Posterior cingulate gyrus (tissue), 11 donors: Measurements from ENCODE around the gene EHD1.

Source experiments
- DNase-seq, 10 donors: peaks; one replicate each; pipeline versions ENCODE4 v3.0.0 to v3.0.0-alpha.2; 2020 to 2021; ENCODE audit warnings: mixed read lengths in 3 of 10
- intact Hi-C: fragments of 100-400 bp; cut with DNase I; formaldehyde crosslinking; loops from one replicate; pipeline ENCODE4 v1.15.1; 2023

The EHD1 gene

GRCh38 chr11:64862987-64863390 lies 15.4 kb downstream of the EHD1 start:
- no peak for DNase-seq
- intact Hi-C loops: no loop called here

DNA sequence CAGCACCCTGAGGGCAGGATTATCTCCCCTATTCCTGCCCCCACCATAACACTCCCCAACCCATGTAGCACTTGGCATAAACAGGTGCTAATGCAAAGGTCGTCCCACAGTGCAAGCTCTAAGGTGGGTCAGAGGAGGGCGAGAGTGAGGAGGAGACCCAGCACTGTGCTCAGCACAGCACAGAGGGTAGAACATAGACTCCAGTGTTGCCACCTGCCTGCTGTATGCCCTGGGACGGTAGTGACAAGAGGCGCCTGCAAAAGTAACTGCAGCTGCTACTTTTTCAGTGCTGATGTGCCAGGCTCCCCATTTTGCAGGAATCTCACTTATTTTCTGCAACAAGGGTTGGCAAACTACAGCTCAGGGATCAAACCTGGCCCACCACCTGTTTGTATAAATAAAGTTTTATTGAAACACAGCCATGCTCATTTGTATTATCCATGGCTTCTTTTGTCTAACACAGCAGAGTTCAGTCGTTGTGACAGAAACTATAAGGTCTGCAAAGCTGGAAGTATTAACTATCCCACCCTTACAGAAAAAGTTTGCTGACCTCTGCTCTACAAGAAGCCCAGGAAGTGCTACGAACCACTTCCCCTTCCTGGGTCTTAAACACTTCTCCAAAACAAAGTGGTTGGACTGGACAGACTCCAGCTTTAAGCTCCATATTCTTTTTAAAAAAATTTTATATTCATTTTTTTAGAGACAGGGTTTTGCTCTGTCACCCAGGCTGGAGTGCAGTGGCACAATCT lies 17.0 kb downstream of the EHD1 start:
- intact Hi-C loops: no loop called here
- DNase-seq: no peak

- no peak for DNase-seq
- intact Hi-C loops: no loop called here
Measured at GRCh38 chr11:64859542-64860414, 18.6 kb downstream of the EHD1 start.

DNA sequence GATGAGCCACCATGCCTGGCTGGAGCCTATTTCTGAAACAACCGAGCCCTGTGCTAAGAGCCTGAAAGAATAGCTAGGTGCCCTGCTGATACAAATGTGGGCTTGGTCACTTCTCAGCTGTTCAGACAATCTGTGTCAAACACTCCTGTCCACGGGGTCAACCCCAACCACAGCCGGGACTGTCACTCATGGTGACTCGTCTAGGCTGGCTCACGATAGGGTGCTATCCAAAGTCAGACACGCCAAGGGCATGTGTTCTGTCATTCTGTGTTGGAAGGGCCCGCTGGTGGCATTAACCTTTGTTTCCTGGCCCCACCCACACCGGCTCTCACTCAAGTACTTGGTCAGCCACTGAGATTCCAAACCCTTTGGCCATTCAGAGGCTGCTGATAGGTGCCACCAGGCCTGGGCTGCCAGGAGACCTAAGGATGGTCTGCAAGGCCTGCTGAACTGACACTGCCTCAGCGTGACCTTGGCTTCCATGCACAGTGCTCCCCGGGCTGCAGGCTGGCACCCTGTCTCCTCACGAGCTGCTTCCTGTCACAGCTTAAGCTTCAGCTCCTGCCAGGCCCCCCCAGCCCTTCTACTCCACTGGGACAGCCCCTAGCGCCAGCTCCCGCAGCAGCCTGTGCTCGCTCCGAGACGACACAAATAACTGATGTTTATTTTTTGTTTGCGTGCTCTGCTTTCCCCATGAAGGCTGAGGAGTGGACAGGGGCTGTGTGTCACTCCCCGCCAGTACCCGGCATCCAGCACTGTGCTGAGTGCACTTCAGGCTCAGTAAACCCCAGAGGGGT lies 19.8 kb downstream of the EHD1 start:
- no peak for DNase-seq
- intact Hi-C loops: no loop called here

DNA sequence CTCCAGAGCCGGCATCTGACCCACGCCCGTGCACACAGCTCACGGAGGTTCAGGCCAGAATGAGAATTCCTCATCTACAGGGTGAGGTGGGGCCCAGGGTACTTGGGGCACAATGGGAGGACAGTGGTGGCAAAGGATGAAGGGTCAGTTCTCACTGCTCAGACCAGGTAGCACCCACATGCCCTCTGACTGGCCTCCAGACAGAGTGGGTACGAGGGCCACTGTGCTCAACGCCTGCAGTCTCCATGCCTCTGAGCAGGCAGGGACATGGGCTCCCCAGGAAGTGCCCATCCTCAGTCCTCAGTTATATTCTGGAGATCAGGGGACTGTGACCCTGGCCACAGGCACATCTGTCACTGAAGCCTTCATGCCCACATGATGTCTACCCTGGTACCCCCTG lies 20.9 kb downstream of the EHD1 start:
- no peak for DNase-seq
- intact Hi-C loops: no loop called here

DNA sequence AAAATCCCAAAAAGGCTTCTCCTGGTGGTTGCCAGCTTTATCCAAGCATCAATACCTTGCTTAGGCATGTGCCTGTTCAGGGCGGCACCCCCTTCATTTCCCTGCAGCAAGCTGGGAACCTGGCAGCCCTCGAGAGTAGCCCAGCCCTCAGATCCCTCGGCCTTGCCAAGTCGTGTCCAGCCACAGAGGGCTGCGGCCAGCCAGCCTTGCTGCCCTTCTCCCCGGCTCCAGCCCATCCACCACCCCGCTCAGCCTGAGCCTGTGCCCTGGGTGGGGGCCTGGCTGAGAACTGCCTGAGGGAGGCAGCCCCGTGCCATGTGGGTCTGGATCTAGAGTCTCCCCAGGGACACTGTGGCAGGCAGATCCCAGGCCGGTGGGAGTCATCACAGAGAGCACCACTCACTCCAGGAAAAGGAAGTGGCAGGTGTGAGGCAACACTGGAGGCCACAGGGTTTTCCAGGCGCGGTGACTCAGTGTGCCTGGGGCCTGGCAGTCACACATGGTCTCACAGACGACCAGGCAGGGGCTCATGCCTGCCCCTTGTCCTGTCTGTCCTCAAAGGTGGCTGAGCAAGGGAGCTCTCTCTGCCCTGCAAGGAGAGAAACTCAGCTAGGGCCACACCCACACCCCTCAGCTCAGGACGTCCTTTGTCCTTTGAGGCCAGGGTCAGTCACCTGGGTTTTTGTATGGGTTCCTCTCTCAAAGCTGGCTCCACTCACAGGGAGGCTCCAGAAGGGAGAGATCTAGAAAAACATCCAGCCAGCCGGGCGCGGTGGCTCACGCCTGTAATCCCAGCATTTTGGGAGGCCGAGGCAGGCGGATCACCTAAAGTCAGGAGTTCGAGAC lies 21.8 kb downstream of the EHD1 start:
- intact Hi-C loops: no loop called here
- DNase-seq: peak in 4 of 10 donors; percentile 19 to 90 (median 34)

- peak in 1 of 10 donors; percentile 69 for DNase-seq
- intact Hi-C loops: no loop called here
Measured at GRCh38 chr11:64855596-64856304, 22.7 kb downstream of the EHD1 start.

GRCh38 chr11:64854534-64855502 lies 23.6 kb downstream of the EHD1 start:
- intact Hi-C loops: no loop called here

DNA sequence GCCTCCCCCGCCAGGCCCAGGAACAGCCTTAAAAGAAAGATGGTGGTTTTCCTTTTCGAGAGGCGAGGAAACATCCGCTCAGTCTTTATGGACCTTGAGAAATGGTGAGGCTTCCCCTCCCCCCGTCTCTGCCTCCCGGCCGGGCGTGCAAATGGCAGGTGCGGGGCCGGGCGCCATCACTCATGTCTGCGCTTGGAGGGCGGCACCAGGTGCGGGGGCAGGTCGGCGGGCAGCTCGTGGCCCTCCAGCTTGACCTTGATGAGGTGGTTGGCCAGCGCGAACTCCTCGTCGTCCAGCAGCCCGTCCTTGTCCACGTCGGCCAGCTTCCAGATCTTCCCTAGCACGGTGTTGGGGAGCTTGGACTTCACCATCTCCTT lies 24.3 kb downstream of the EHD1 start:
- intact Hi-C loops: no loop called here

More at GRCh38 chr11:64854534-64855502, 23.6 kb downstream of the EHD1 start:
- DNase-seq: peak in 1 of 10 donors; percentile 83

GRCh38 chr11:64853709-64854108 lies 24.7 kb downstream of the EHD1 start:
- no peak for DNase-seq

More for the DNA sequence above, 24.3 kb downstream of the EHD1 start:
- DNase-seq: peak in 1 of 10 donors; percentile 81

DNA sequence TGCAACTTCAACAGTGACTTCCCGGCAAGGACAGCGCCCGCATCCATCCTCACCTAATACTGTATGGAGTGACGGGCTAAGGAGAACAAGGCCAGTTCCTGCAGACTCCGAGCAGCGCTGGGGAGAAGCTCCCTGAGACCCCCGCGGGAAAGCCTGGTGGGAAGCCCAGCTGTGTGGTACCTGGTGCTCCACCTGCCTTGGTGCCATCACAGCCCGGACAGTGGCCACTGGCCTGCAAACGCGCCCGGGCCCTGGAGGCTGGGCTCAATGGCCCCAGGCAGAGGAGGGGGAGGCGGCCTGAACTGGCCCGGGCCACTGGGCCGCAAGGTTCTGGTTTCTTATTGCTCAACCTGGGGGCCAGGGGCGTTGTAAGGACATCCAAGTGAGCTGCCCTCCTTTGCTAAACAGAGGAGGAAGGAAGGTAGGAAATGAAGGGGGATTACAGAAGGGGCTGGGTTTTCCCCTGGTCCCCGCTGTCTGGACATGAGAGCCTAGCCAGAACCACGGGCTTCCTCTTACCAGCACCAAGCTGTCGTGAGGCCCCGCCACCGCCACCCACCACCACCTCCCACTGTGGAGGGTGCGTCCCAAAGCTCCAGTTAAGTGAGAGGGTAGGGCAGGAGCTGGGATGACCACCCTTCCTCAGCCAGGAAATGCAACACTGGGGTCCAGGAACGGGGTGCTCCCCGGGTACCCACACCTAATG lies 25.5 kb downstream of the EHD1 start:
- no peak for DNase-seq
- intact Hi-C loops: no loop called here

More at GRCh38 chr11:64853709-64854108, 24.7 kb downstream of the EHD1 start:
- intact Hi-C loops: no loop called here

- intact Hi-C loops: no loop called here
- DNase-seq: no peak
Measured at GRCh38 chr11:64851831-64852351, 26.5 kb downstream of the EHD1 start.

DNA sequence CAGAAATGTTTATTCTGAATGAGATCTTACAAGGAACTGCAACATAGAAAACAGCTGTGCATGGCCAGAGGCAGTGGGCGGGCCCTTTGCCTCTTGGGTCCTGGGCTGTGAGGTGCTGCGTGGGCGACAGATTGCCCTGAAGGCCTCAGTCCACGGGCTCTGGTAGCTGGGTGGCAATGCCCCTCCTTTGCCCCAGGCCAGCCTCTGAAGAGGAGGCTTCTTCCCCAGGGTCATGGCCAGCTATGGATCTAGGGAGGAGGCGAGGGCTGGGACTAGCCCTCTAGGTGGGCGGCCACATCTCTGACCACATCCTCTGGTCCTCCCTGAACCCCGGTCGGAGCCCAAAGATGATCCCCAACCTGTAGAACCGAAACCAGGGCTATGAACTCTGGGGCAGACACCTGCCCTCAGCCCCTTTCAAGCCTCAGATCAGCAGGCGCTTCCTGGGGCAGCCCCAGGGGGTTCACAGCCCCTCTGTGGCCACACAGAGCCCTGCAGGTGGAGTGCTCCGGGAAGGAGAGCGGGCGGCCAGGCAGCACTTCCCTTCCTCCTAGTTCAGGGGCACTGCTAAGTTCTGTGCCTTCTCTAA lies 27.3 kb downstream of the EHD1 start:
- DNase-seq: no peak
- intact Hi-C loops: no loop called here

GRCh38 chr11:64849598-64850356 lies 28.6 kb downstream of the EHD1 start:
- no peak for DNase-seq
- intact Hi-C loops: loop anchor here (5.0 kb wide), 1 partner anchor 163 kb away; the partner anchor contains the start of gene ARL2

- intact Hi-C loops: loop anchor here (5.0 kb wide), 1 partner anchor 163 kb away; the partner anchor contains the start of gene ARL2
- no peak for DNase-seq
Measured at GRCh38 chr11:64848826-64849597, 29.4 kb downstream of the EHD1 start.
